GM21367 (cell line): ENCODE data around the gene SLC39A13.

ENCODE experiments used
- ATAC-seq: cut with Tn5 transposase; IDR thresholded peaks from one replicate; pipeline ENCODE4 v1.9.1; 2021; ENCODE audit not compliant: unreplicated experiment

The SLC39A13 gene

GRCh38 chr11:47400768-47401279 lies 7.6 kb upstream of the SLC39A13 start:
- ATAC-seq: peak; percentile 63

- no peak for ATAC-seq
Observed at GRCh38 chr11:47403135-47403534, 5.3 kb upstream of the SLC39A13 start.

- no peak for ATAC-seq
Observed at GRCh38 chr11:47403571-47403970, 4.8 kb upstream of the SLC39A13 start.

GRCh38 chr11:47406896-47407745 lies 1.3 kb upstream of the SLC39A13 start:
- no peak for ATAC-seq

GRCh38 chr11:47408598-47409439 lies 429 bp downstream of the SLC39A13 start:
- ATAC-seq: no peak

- ATAC-seq: no peak
Observed at GRCh38 chr11:47409440-47410369, 1.3 kb downstream of the SLC39A13 start.

- ATAC-seq: no peak
Observed at GRCh38 chr11:47410370-47411264, 2.2 kb downstream of the SLC39A13 start.

GRCh38 chr11:47411884-47412746 lies 3.7 kb downstream of the SLC39A13 start:
- ATAC-seq: no peak

- ATAC-seq: no peak
Observed at GRCh38 chr11:47413351-47413750, 5.0 kb downstream of the SLC39A13 start.

- ATAC-seq: no peak
Observed at GRCh38 chr11:47413908-47414684, 5.7 kb downstream of the SLC39A13 start.

- ATAC-seq: no peak
Observed at GRCh38 chr11:47414685-47415070, 6.3 kb downstream of the SLC39A13 start.

- ATAC-seq: no peak
Observed at GRCh38 chr11:47415091-47415854, 6.9 kb downstream of the SLC39A13 start.

GRCh38 chr11:47415949-47416472 lies 7.6 kb downstream of the SLC39A13 start:
- no peak for ATAC-seq

GRCh38 chr11:47417712-47418111 lies 9.3 kb downstream of the SLC39A13 start:
- no peak for ATAC-seq

- no peak for ATAC-seq
Observed at GRCh38 chr11:47418454-47419259, 10.3 kb downstream of the SLC39A13 start.

- ATAC-seq: no peak
Observed at GRCh38 chr11:47425611-47426010, 17.2 kb downstream of the SLC39A13 start.
